IMR-90 (cell line): ENCODE results near the gene PRDM12. TPM values are rescaled to one million over a fixed set of nuclear protein-coding genes. Genes with fewer than 3 reads are reported as not detected.

Source experiments
- ATAC-seq: fragments of 200-7000 bp; cut with Tn5 transposase; 2 replicates; pipeline ENCODE4 v1.9.1; 2020; ENCODE audit warnings: low read depth, mild to moderate bottlenecking, moderate library complexity
- BruUV-seq: library from RNA; stranded (reverse); fragments of 400-500 nt; replicated peaks from 2 replicates; lab custom pipeline; 2021; lab: Mats Ljungman, UMichigan
- CTCF ChIA-PET: fragments of 300-600 bp; formaldehyde crosslinking; extraction: SDS; loops from one replicate; lab custom pipeline; 2021; ENCODE audit warnings: antibody characterized with exemption; lab: Yijun Ruan, JAX
- POLR2A ChIA-PET: fragments of 300-600 bp; sonication (Branson Sonifier 250); formaldehyde crosslinking; loops from one replicate; lab custom pipeline; 2022; ENCODE audit warnings: antibody characterized with exemption; ENCODE audit not compliant: unreplicated experiment; lab: Charles Lee
- DNase-seq: peaks from one replicate; pipeline ENCODE4 v3.0.0; 2013
- H2AFZ ChIP-seq: replicated peaks from 2 replicates; pipeline ENCODE3; 2013; ENCODE audit warnings: low read length, mild to moderate bottlenecking; ENCODE audit not compliant: poor library complexity
- H2AK5ac ChIP-seq: 2 replicates; pipeline ENCODE4 v1.6.1; 2013; ENCODE audit warnings: low read depth, low read length, inconsistent platforms
- H2AK9ac ChIP-seq: replicated peaks from 2 replicates; pipeline ENCODE3; 2013; ENCODE audit warnings: mild to moderate bottlenecking, low read depth, low read length, moderate library complexity; ENCODE audit not compliant: poor library complexity
- H2BK120ac ChIP-seq: 2 replicates; pipeline ENCODE4 v1.6.1; 2013; ENCODE audit warnings: low read depth, low read length, inconsistent platforms
- H2BK15ac ChIP-seq: 3 replicates; pipeline ENCODE4 v1.6.1; 2013; ENCODE audit warnings: low read depth, low read length, inconsistent platforms
- H2BK20ac ChIP-seq: 2 replicates; pipeline ENCODE4 v1.6.1; 2013; ENCODE audit warnings: low read depth, mild to moderate bottlenecking, inconsistent platforms, low read length, moderate library complexity
- H2BK5ac ChIP-seq: 2 replicates; pipeline ENCODE4 v1.6.1; 2013; ENCODE audit warnings: mild to moderate bottlenecking, low read depth, low read length, inconsistent platforms; ENCODE audit not compliant: poor library complexity, severe bottlenecking
- H3K14ac ChIP-seq: replicated peaks from 2 replicates; pipeline ENCODE4 v1.6.1; 2013; ENCODE audit warnings: low read depth, low read length, inconsistent platforms
- H3K18ac ChIP-seq: 2 replicates; pipeline ENCODE4 v1.6.1; 2013; ENCODE audit warnings: low read depth, low read length, control low read depth
- H3K23ac ChIP-seq: 2 replicates; pipeline ENCODE4 v1.6.1; 2013; ENCODE audit warnings: low read depth, low read length, inconsistent platforms
- H3K27ac ChIP-seq: 2 replicates; pipeline ENCODE4 v1.5.1; 2013; ENCODE audit warnings: mild to moderate bottlenecking, control low read depth, low read length; ENCODE audit not compliant: insufficient read depth
- H3K27me3 ChIP-seq: 2 replicates; pipeline ENCODE4 v1.6.1; 2013; ENCODE audit warnings: low read length; ENCODE audit not compliant: control insufficient read depth, insufficient read depth
- H3K36me3 ChIP-seq: 2 replicates; pipeline ENCODE4 v1.6.1; 2013; ENCODE audit warnings: low read length, mixed read lengths; ENCODE audit not compliant: control insufficient read depth, insufficient read depth
- H3K4ac ChIP-seq: 2 replicates; pipeline ENCODE4 v1.6.1; 2013; ENCODE audit warnings: low read depth, low read length, inconsistent platforms
- H3K4me1 ChIP-seq: 2 replicates; pipeline ENCODE4 v1.6.1; 2013; ENCODE audit warnings: low read length, mixed read lengths; ENCODE audit not compliant: control insufficient read depth, insufficient read depth
- H3K4me2 ChIP-seq: 2 replicates; pipeline ENCODE4 v1.6.1; 2013; ENCODE audit warnings: low read depth, mild to moderate bottlenecking, control low read depth, low read length, moderate library complexity
- H3K4me3 ChIP-seq: 2 replicates; pipeline ENCODE4 v1.5.1; 2013; ENCODE audit warnings: low read depth, mild to moderate bottlenecking, control low read depth, low read length, moderate library complexity; ENCODE audit not compliant: insufficient read depth
- H3K56ac ChIP-seq: 2 replicates; pipeline ENCODE4 v1.6.1; 2013; ENCODE audit warnings: low read length, inconsistent platforms; ENCODE audit not compliant: insufficient read depth; ENCODE audit errors: extremely low read depth
- H3K79me1 ChIP-seq, 2 experiments: 2 replicates each; pipeline ENCODE4 v1.6.1; 2013; ENCODE audit warnings: low read length in 2 of 2, inconsistent platforms in 1 of 2, low read depth in 1 of 2
- H3K9ac ChIP-seq: 2 replicates; pipeline ENCODE4 v1.6.1; 2013; ENCODE audit warnings: low read depth, low read length, control low read depth
- H3K9me1 ChIP-seq: 2 replicates; pipeline ENCODE4 v1.6.1; 2013; ENCODE audit warnings: low read length, inconsistent platforms; ENCODE audit not compliant: insufficient read depth
- H3K9me3 ChIP-seq: 2 replicates; pipeline ENCODE4 v1.6.1; 2013; ENCODE audit warnings: low read length; ENCODE audit not compliant: control insufficient read depth, insufficient read depth
- H4K20me1 ChIP-seq: 2 replicates; pipeline ENCODE4 v1.6.1; 2013; ENCODE audit warnings: low read length, inconsistent platforms; ENCODE audit not compliant: insufficient read depth
- H4K5ac ChIP-seq: 2 replicates; pipeline ENCODE4 v1.6.1; 2013; ENCODE audit warnings: mild to moderate bottlenecking, low read depth, low read length, control low read depth
- H4K8ac ChIP-seq, 2 experiments: 2 replicates each; pipeline ENCODE4 v1.6.1; 2013; ENCODE audit warnings: low read depth in 2 of 2, low read length in 2 of 2, control low read depth in 1 of 2, inconsistent platforms in 1 of 2
- H4K91ac ChIP-seq: 2 replicates; pipeline ENCODE4 v1.6.1; 2013; ENCODE audit warnings: low read depth, low read length, inconsistent platforms; ENCODE audit not compliant: insufficient read depth
- CEBPB ChIP-seq: IDR thresholded peaks from 2 replicates; pipeline ENCODE4 v1.6.1; 2012; ENCODE audit warnings: low read depth, low read length, improper control_type of control experiment
- CTCF ChIP-seq: conservative IDR thresholded peaks from 2 replicates; pipeline ENCODE4 v1.5.1; 2012; ENCODE audit warnings: mild to moderate bottlenecking, low read depth, low read length, improper control_type of control experiment
- WGBS, 2 experiments: methylation state at CpG; one replicate each; pipeline versions ENCODE4 v1.1.5 to v1.1.7; 2013; ENCODE audit warnings: missing lambda C conversion rate in 2 of 2; ENCODE audit not compliant: insufficient read length in 1 of 2; ENCODE audit errors: extremely low coverage in 2 of 2; 5-methylcytosine and 5-hydroxymethylcytosine counted together
- dilution Hi-C: fragments of 300-500 bp; cut with HindIII; formaldehyde crosslinking; loops from one replicate; pipeline ENCODE4 v1.14.3; 2018; ENCODE audit warnings: low sequenced_read_pairs; ENCODE audit not compliant: unreplicated experiment
- in situ Hi-C: fragments of 300-500 bp; cut with MboI; formaldehyde crosslinking; loops from 3 replicates; pipeline ENCODE4 v1.14.3; 2019; ENCODE audit warnings: low sequenced_read_pairs, inconsistent platforms, mixed read lengths
- intact Hi-C: fragments of 100-400 bp; cut with micrococcal nuclease; formaldehyde crosslinking; loops from 2 replicates; pipeline ENCODE4 v1.10.0; 2022
- polyA plus RNA-seq, 3 experiments: library from polyadenylated mRNA; depleted of rRNA; stranded (reverse); fragments of >200 nt; gene quantifications; 2 replicates each; pipeline ENCODE4 v1.2.3, GENCODE V29; 2012; ENCODE audit warnings: low replicate concordance in 1 of 3
- total RNA-seq: library from RNA; depleted of rRNA; stranded (reverse); fragments of >200 nt; gene quantifications from 2 replicates; pipeline ENCODE4 v1.2.3, GENCODE V29; 2012

The PRDM12 gene
- total and polyA plus RNA-seq, 2 of the 4 experiments (the other 2 are of a cell fraction): not detected

DNA sequence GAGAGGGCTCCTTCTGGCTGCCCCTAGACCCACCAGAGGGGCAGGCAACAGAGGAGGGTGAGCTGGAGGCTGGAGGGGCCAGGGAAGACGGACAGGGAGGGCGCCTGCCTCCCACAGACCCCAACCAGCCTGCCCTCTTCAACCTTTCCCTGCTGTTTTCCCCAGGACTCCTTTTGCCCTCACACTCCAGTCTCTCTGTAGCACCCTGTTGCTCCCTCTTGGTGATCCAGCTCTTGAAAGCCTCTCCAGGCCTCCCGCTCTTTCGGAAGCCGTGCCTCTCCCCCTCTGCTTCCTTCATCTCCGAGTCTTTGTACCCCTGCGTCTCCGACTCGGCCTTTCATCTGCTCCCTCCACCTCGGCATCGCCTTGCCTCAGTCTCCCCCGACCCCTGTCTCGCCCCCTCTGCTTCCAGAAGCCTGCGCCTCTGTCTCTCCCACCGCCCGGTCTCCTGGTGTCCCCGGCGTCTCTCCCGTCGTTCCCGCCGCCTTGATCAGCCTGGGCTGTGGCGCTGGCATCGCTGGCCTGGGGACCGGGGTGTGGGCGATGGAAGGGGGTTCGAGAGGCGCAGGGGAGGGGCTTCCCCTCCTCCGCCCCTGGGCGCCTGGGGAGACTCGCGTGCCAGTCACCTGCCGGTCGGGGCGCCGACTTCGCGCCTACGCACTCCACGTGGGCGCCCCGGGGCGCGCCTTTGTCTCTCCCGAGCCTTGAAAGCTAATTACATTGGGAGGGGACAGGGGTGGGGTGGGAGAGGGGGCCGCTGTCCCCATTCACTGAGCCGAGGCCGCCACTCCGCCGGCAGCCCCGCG lies 5.3 kb upstream of the PRDM12 start:
- no peaks in the 10 kb centered on the region for H3K36me3 ChIP-seq
- BruUV-seq: no TSS peak
- H3K23ac ChIP-seq: no peak overlapping the region
- no peak overlapping the region for H3K4me3 ChIP-seq
- H4K91ac ChIP-seq: no peak overlapping the region
- ATAC-seq: no peak
- 29% methylated on average over 7 of the region's 52 CpGs; no CpG with 5 or more reads in 1 of the 2 experiments for WGBS, 2 experiments
- no peak overlapping the region for H3K18ac ChIP-seq
- H3K27me3 ChIP-seq: peaks cover 90% of the 10 kb centered on the region
- in situ Hi-C loops: loop anchor here (25.0 kb wide), 1 partner anchor 547 kb away; no protein-coding TSS in a partner anchor
- H2AFZ ChIP-seq: no peak overlapping the region
- H3K4ac ChIP-seq: no peak overlapping the region
- no peaks in the 10 kb centered on the region for H3K9me1 ChIP-seq
- H2AK9ac ChIP-seq: no peak overlapping the region
- H2AK5ac ChIP-seq: no peak overlapping the region
- H3K14ac ChIP-seq: no peak overlapping the region
- H3K79me1 ChIP-seq: no peaks in the 10 kb centered on the region
- no peak overlapping the region for H3K4me2 ChIP-seq
- no peak for DNase-seq
- 0 out of 2 replicates have a peak, but pooled peaks cover 3% of the 10 kb centered on the region for H4K20me1 ChIP-seq
- peaks cover 7% of the 10 kb centered on the region; the same call in 1 of the 2 replicates for H3K9me3 ChIP-seq
- no peak overlapping the region for H4K8ac ChIP-seq
- no peak overlapping the region for H3K27ac ChIP-seq
- H3K9ac ChIP-seq: no peak overlapping the region
- no peak overlapping the region for H2BK5ac ChIP-seq
- intact Hi-C loops: no loop called here
- H3K56ac ChIP-seq: no peak overlapping the region
- no peak overlapping the region for H2BK20ac ChIP-seq
- TF ChIP-seq CEBPB (no peak), CTCF (no peak)
- ChIA-PET POLR2A (no interaction called here), CTCF (no interaction called here)
- H2BK120ac ChIP-seq: no peak overlapping the region
- no peak overlapping the region for H4K5ac ChIP-seq
- no peak overlapping the region for H2BK15ac ChIP-seq
- no peaks in the 10 kb centered on the region; the same call in 1 of the 2 replicates for H3K4me1 ChIP-seq
- dilution Hi-C loops: no loop called here
